ES-I3 (cell line): ENCODE results near the gene PCSK6.

Source experiments
- H3K36me3 ChIP-seq: 2 replicates; pipeline ENCODE4 v1.6.1; 2013; ENCODE audit warnings: mild to moderate bottlenecking, low read length, control low read depth, moderate library complexity; ENCODE audit not compliant: insufficient read depth
- H3K4me1 ChIP-seq: 2 replicates; pipeline ENCODE4 v1.6.1; 2013; ENCODE audit warnings: mild to moderate bottlenecking, control low read depth, low read length; ENCODE audit not compliant: insufficient read depth
- H3K9ac ChIP-seq: 2 replicates; pipeline ENCODE4 v1.6.1; 2013; ENCODE audit warnings: low read depth, mild to moderate bottlenecking, low read length, moderate library complexity
- H3K9me3 ChIP-seq: 2 replicates; pipeline ENCODE4 v1.6.1; 2013; ENCODE audit warnings: mild to moderate bottlenecking, low read length, moderate library complexity; ENCODE audit not compliant: control insufficient read depth, insufficient read depth

The PCSK6 gene

GRCh38 chr15:101489599-101490407 lies at the start of gene PCSK6:
Gene PCSK6 (minus strand): TSS chr15:101489707. CDS start chr15:101489670, 37 bp downstream.
- H3K9ac ChIP-seq, result peak within 1 kb of the TSS; percentile 45
- no peaks in the 10 kb centered on the region for H3K36me3 ChIP-seq
- H3K9me3 ChIP-seq, result no peaks in the 10 kb centered on the region
- H3K4me1 ChIP-seq, result no peaks in the 10 kb centered on the region

- H3K36me3 ChIP-seq, result no peaks in the 10 kb centered on the region
- H3K9ac ChIP-seq, result no peak overlapping the region
- no peaks in the 10 kb centered on the region for H3K9me3 ChIP-seq
- H3K4me1 ChIP-seq, result no peaks in the 10 kb centered on the region
These were observed 49.5 kb upstream of the PCSK6 start for GRCh38 chr15:101538996-101539395.

- Histone ChIP-seq H3K36me3 (no peaks in the 10 kb centered on the region), H3K9ac (no peak overlapping the region), H3K9me3 (no peaks in the 10 kb centered on the region), H3K4me1 (no peaks in the 10 kb centered on the region)
These were observed 48.7 kb upstream of the PCSK6 start for GRCh38 chr15:101538177-101538576.

- H3K9me3 ChIP-seq, result no peaks in the 10 kb centered on the region
- no peaks in the 10 kb centered on the region for H3K36me3 ChIP-seq
- no peak overlapping the region for H3K9ac ChIP-seq
- no peaks in the 10 kb centered on the region for H3K4me1 ChIP-seq
These were observed 48.1 kb upstream of the PCSK6 start for GRCh38 chr15:101537483-101538080.

- no peaks in the 10 kb centered on the region for H3K9me3 ChIP-seq
- H3K9ac ChIP-seq, result no peak overlapping the region
- H3K4me1 ChIP-seq, result no peaks in the 10 kb centered on the region
- no peaks in the 10 kb centered on the region for H3K36me3 ChIP-seq
These were observed 47.4 kb upstream of the PCSK6 start for GRCh38 chr15:101536875-101537405.

- no peaks in the 10 kb centered on the region for H3K9me3 ChIP-seq
- no peaks in the 10 kb centered on the region for H3K36me3 ChIP-seq
- H3K4me1 ChIP-seq, result no peaks in the 10 kb centered on the region
- no peak overlapping the region for H3K9ac ChIP-seq
These were observed 46.8 kb upstream of the PCSK6 start for GRCh38 chr15:101536166-101536874.

GRCh38 chr15:101535170-101535902 lies 45.8 kb upstream of the PCSK6 start:
- no peaks in the 10 kb centered on the region for H3K9me3 ChIP-seq
- no peak overlapping the region for H3K9ac ChIP-seq
- H3K36me3 ChIP-seq, result no peaks in the 10 kb centered on the region
- H3K4me1 ChIP-seq, result no peaks in the 10 kb centered on the region

GRCh38 chr15:101534376-101534970 lies 45.0 kb upstream of the PCSK6 start:
- Histone ChIP-seq H3K9ac (no peak overlapping the region), H3K4me1 (no peaks in the 10 kb centered on the region), H3K36me3 (no peaks in the 10 kb centered on the region), H3K9me3 (no peaks in the 10 kb centered on the region)

- no peak overlapping the region for H3K9ac ChIP-seq
- H3K36me3 ChIP-seq, result no peaks in the 10 kb centered on the region
- no peaks in the 10 kb centered on the region for H3K9me3 ChIP-seq
- no peaks in the 10 kb centered on the region for H3K4me1 ChIP-seq
These were observed 44.0 kb upstream of the PCSK6 start for GRCh38 chr15:101533371-101534140.

GRCh38 chr15:101532865-101533264 lies 43.4 kb upstream of the PCSK6 start:
- Histone ChIP-seq H3K4me1 (no peaks in the 10 kb centered on the region), H3K36me3 (no peaks in the 10 kb centered on the region)

GRCh38 chr15:101531170-101531569 lies 41.7 kb upstream of the PCSK6 start:
- no peaks in the 10 kb centered on the region for H3K36me3 ChIP-seq
- no peaks in the 10 kb centered on the region for H3K4me1 ChIP-seq
- no peak overlapping the region for H3K9ac ChIP-seq
- H3K9me3 ChIP-seq, result no peaks in the 10 kb centered on the region

More at GRCh38 chr15:101532865-101533264, 43.4 kb upstream of the PCSK6 start:
- Histone ChIP-seq H3K9me3 (no peaks in the 10 kb centered on the region), H3K9ac (no peak overlapping the region)

GRCh38 chr15:101530224-101530958 lies 40.9 kb upstream of the PCSK6 start:
- Histone ChIP-seq H3K9ac (no peak overlapping the region), H3K9me3 (no peaks in the 10 kb centered on the region), H3K4me1 (no peaks in the 10 kb centered on the region), H3K36me3 (no peaks in the 10 kb centered on the region)

GRCh38 chr15:101528917-101529299 lies 39.4 kb upstream of the PCSK6 start:
- Histone ChIP-seq H3K9ac (no peak overlapping the region), H3K4me1 (no peaks in the 10 kb centered on the region), H3K9me3 (no peaks in the 10 kb centered on the region), H3K36me3 (no peaks in the 10 kb centered on the region)
